Liver (tissue), 10 donors: ENCODE measurements around the gene TREH. TPM values are rescaled to one million over a fixed set of nuclear protein-coding genes. Genes with fewer than 3 reads are reported as not detected.

Experiments used
- DNase-seq: peaks from one replicate; pipeline ENCODE4 v3.0.0-alpha.2; 2017; ENCODE audit warnings: low spot score
- H3K27ac ChIP-seq, 2 donors: one replicate each; pipeline ENCODE4 v1.7.0; 2013; ENCODE audit warnings: inconsistent platforms in 2 of 2, low read length in 2 of 2, control low read depth in 1 of 2, low read depth in 1 of 2, mild to moderate bottlenecking in 1 of 2
- H3K27me3 ChIP-seq, 4 donors: one replicate each; pipeline versions ENCODE4 v1.6.1 to v1.7.0; 2013; ENCODE audit warnings: low read length in 3 of 4, inconsistent platforms in 1 of 4, mild to moderate bottlenecking in 1 of 4, moderate library complexity in 1 of 4; ENCODE audit not compliant: control insufficient read depth in 4 of 4, insufficient read depth in 4 of 4
- H3K36me3 ChIP-seq, 4 donors: one replicate each; pipeline versions ENCODE4 v1.6.1 to v1.7.0; 2013; ENCODE audit warnings: low read length in 3 of 4, mild to moderate bottlenecking in 3 of 4, low read depth in 1 of 4, moderate library complexity in 1 of 4; ENCODE audit not compliant: control insufficient read depth in 4 of 4, insufficient read depth in 3 of 4
- H3K4me1 ChIP-seq, 4 donors: one replicate each; pipeline versions ENCODE4 v1.6.1 to v1.7.0; 2013; ENCODE audit warnings: low read length in 3 of 4, mild to moderate bottlenecking in 3 of 4, moderate library complexity in 1 of 4; ENCODE audit not compliant: control insufficient read depth in 4 of 4, insufficient read depth in 4 of 4
- H3K4me3 ChIP-seq, 3 donors: one replicate each; pipeline versions ENCODE4 v1.6.1 to v1.7.0; 2013; ENCODE audit warnings: low read length in 3 of 3, control low read depth in 1 of 3, low read depth in 1 of 3, mild to moderate bottlenecking in 1 of 3
- H3K9ac ChIP-seq, 2 donors: one replicate each; pipeline ENCODE4 v1.7.0; 2013; ENCODE audit warnings: low read length in 2 of 2, mild to moderate bottlenecking in 2 of 2, moderate library complexity in 2 of 2, control low read depth in 1 of 2, low read depth in 1 of 2
- H3K9me3 ChIP-seq, 4 donors: one replicate each; pipeline versions ENCODE4 v1.6.1 to v1.7.0; 2013; ENCODE audit warnings: low read length in 3 of 4; ENCODE audit not compliant: control insufficient read depth in 4 of 4
- CTCF ChIP-seq: fragments of 150-350 bp; IDR thresholded peaks from 2 replicates; pipeline ENCODE4 v1.5.1; 2017; ENCODE audit warnings: improper control_type of control experiment, low read depth, low read length; ENCODE audit not compliant: missing input control
- EGR1 ChIP-seq, 2 donors: IDR thresholded peaks; 2 replicates each; pipeline ENCODE4 v1.6.1; 2016 to 2018; ENCODE audit warnings: antibody characterized with exemption in 2 of 2, low read depth in 2 of 2
- MAX ChIP-seq: IDR thresholded peaks from 2 replicates; pipeline ENCODE4 v1.6.1; 2016; ENCODE audit warnings: antibody characterized with exemption
- NR2F2 ChIP-seq: IDR thresholded peaks from 2 replicates; pipeline ENCODE4 v1.6.1; 2016; ENCODE audit warnings: antibody characterized with exemption
- RAD21 ChIP-seq, 2 donors: IDR thresholded peaks; 2 replicates each; pipeline ENCODE4 v1.6.1; 2016; ENCODE audit warnings: antibody characterized with exemption in 2 of 2, mild to moderate bottlenecking in 2 of 2
- RXRA ChIP-seq, 2 donors: IDR thresholded peaks; 2 replicates each; pipeline ENCODE4 v1.6.1; 2017 to 2018; ENCODE audit warnings: antibody characterized with exemption in 2 of 2, mild to moderate bottlenecking in 1 of 2
- WGBS: extraction: QIAGEN DNeasy Blood & Tissue Kit; methylation state at CpG from one replicate; pipeline ENCODE4 v1.1.7; 2013; 5-methylcytosine and 5-hydroxymethylcytosine counted together
- polyA plus RNA-seq, 2 donors: library from polyadenylated mRNA; stranded (reverse) in 1 of 2; unstranded in 1 of 2; fragments of 200-250 nt in 1 of 2; fragments of >200 nt in 1 of 2; fragmentation: Nextera tagmentation in 1 of 2; extraction: Ambion mirVana in 1 of 2; gene quantifications; one replicate each; pipeline versions ENCODE4 v1.2.1 to v1.2.3, GENCODE V29; 2013 to 2015
- small RNA-seq: library from RNA; depleted of rRNA; stranded (forward); fragments of <200 nt; gene quantifications from one replicate; pipeline ENCODE3, GENCODE V24; 2014
- total RNA-seq, 2 donors: library from RNA; depleted of rRNA; stranded (reverse); fragments of >200 nt; gene quantifications; one replicate each; pipeline ENCODE4 v1.2.3, GENCODE V29; 2014
- donor health status: healthy.
- donor health status: healthy.
- donor health status: healthy.
- donor health status: healthy.
- donor health status: healthy.

Gene TREH
- total and polyA plus RNA-seq, 4 donors, result 0.50 to 1.2 (median 0.84) TPM; not detected in 1

GRCh38 chr11:118608360-118609227, 70.9 kb downstream of the TREH start (continued):
- TF ChIP-seq EGR1 (IDR thresholded peaks at IDR 0.05; ENCODE audit: low read depth in 2 of 2) (no peak), RXRA (IDR thresholded peaks at IDR 0.05) (no peak), CTCF (no peak), MAX (no peak), NR2F2 (no peak)

- 2% methylated on average over 72 of the region's 72 CpGs for WGBS
- H3K4me1 ChIP-seq, result peaks cover 0 to 28% (median 17%) of the 10 kb centered on the region in 4 donors
- TF ChIP-seq RAD21 (IDR thresholded peaks at IDR 0.05), result peak in 1 of 2 donors; percentile 20
- peak; percentile 22 for TF ChIP-seq CTCF
- TF ChIP-seq RXRA (IDR thresholded peaks at IDR 0.05), result no peak
- H3K9ac ChIP-seq, result peak within 1 kb of the TSS in 1 of 2 donors; percentile 7
- peak within 1 kb of the TSS; percentile 75 for H3K27ac ChIP-seq
- H3K36me3 ChIP-seq, result peaks cover 0 to 2% (median 2%) of the 10 kb centered on the region in 4 donors
- DNase-seq, result peak; percentile 50
- H3K27me3 ChIP-seq, result no peaks in the 10 kb centered on the region
- peak within 1 kb of the TSS; percentile 29 to 59 (median 48) for H3K4me3 ChIP-seq
- H3K9me3 ChIP-seq, result no peaks in the 10 kb centered on the region
These were observed 71.8 kb downstream of the TREH start, which contains the start of gene PHLDB1 for GRCh38 chr11:118607401-118608359. Gene PHLDB1 (plus strand): TSS chr11:118607615. CDS start chr11:118613837, 6,222 bp downstream.

Small RNA genes within 50 kb of the gene (small RNA-seq; reads per million reads assigned to genes)
- not detected for gene RNU6-376P

Other genes starting within 250 kb of the TREH start
- gene KMT2A, start 243.2 kb downstream of the TREH start, total RNA-seq, result 10 to 100 TPM; 19.2 to 27.9 TPM
- gene KMT2A, start 243.2 kb downstream of the TREH start, polyA plus RNA-seq, result 1 to 10 TPM; 4.3 to 6.5 TPM
- 10 to 100 TPM in 1 of 2 donors, 1 to 10 TPM in 1; 2.0 to 32.7 TPM for gene TTC36, start 152.2 kb downstream of the TREH start, total RNA-seq
- 10 to 100 TPM; 36.9 to 66.1 TPM for gene TTC36, start 152.2 kb downstream of the TREH start, polyA plus RNA-seq
- 10 to 100 TPM in 1 of 2 donors, 1 to 10 TPM in 1; 7.6 to 19.9 TPM for gene TMEM25, start 148.5 kb downstream of the TREH start, total RNA-seq
- gene TMEM25, start 148.5 kb downstream of the TREH start, polyA plus RNA-seq, result 1 to 10 TPM; 5.5 to 6.7 TPM
- 1 to 10 TPM; 3.9 to 6.4 TPM for gene IFT46, start 113.7 kb downstream of the TREH start, total RNA-seq
- gene IFT46, start 113.7 kb downstream of the TREH start, polyA plus RNA-seq, result 1 to 10 TPM; 3.9 to 4.6 TPM
- 10 to 100 TPM; 40.1 to 95.4 TPM for gene ARCN1, start 107.2 kb downstream of the TREH start, total RNA-seq
- 10 to 100 TPM; 36.7 to 63.5 TPM for gene ARCN1, start 107.2 kb downstream of the TREH start, polyA plus RNA-seq
- 10 to 100 TPM in 1 of 2 donors, 1 to 10 TPM in 1; 6.8 to 15.4 TPM for gene PHLDB1, start 72.0 kb downstream of the TREH start, total RNA-seq
- gene PHLDB1, start 72.0 kb downstream of the TREH start, polyA plus RNA-seq, result 1 to 10 TPM; 4.8 to 5.3 TPM
- 10 to 100 TPM; 74.5 to 98.4 TPM for gene DDX6, start 111.5 kb upstream of the TREH start, total RNA-seq
- 10 to 100 TPM; 11.3 to 13.2 TPM for gene DDX6, start 111.5 kb upstream of the TREH start, polyA plus RNA-seq
- gene CXCR5, start 204.2 kb upstream of the TREH start, total RNA-seq, result not detected
- gene CXCR5, start 204.2 kb upstream of the TREH start, polyA plus RNA-seq, result under 1 TPM; 0.06 to 0.92 TPM
- gene BCL9L, start 246.3 kb upstream of the TREH start, total RNA-seq, result 10 to 100 TPM in 1 of 2 donors, 1 to 10 TPM in 1; 6.1 to 10.2 TPM
- gene BCL9L, start 246.3 kb upstream of the TREH start, polyA plus RNA-seq, result 10 to 100 TPM in 1 of 2 donors, 1 to 10 TPM in 1; 2.2 to 11.6 TPM